ENCODE measurements around the gene FAM222B. TPM values are rescaled to one million over a fixed set of nuclear protein-coding genes. Genes with fewer than 3 reads are reported as not detected.

Gene FAM222B
- total RNA-seq, 1 experiment from 2014 or later, result 4.8 TPM

DNA sequence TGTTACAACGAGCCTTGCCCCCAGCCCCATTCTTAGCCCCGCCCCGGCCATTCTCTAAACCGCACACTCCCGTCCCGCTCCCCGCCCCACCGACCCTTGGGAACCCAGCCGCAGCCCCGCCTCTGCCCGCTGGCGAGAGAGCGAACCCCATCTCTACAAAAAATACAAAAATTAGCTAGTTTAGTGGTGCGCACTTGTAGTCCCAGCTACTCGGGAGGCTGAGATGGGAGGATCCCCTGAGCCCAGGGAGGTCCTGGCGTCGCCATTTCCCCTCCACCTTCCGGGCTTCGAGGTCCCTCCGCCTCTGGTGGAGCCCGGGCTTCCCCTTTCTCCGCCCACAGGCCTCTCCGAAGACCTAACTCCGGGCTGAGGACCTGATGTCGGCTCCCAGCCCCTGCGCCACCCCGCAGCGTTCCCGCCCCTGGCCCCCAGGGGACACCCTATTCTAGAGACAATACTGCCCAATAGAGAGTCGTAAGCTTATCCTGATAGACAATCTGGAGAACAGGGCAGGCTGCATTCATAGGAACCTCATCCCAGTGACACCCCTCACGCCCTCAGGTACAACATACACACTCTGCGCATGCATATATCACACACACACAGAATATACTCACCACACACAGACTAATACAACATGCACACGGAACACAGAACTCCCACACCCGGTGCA is 130.4 kb downstream of the FAM222B start:
- intact Hi-C loops (cut with micrococcal nuclease), result loop anchor here (10.0 kb wide), 1 partner anchor 67 kb away; the partner anchor contains the start of gene BLTP2
- DNase-seq (no peak), ATAC-seq (no peak)
- H3K79me2 ChIP-seq (ENCODE audit: low read length), result peaks cover 20% of the 10 kb centered on the region
- no peak overlapping the region for H3K4me3 ChIP-seq (ENCODE audit: low read length)
- POLR2A ChIA-PET (ENCODE audit: unreplicated experiment), result interaction anchor here (0.6 kb wide), 1 partner anchor 15 kb away, joined by 10 read pairs; no protein-coding TSS in a partner anchor
- no peak overlapping the region for H3K27ac ChIP-seq (ENCODE audit: low read length)
- no peak overlapping the region for H3K9ac ChIP-seq (ENCODE audit: low read length)
- BruUV-seq (replicated peaks), result no TSS peak
- peaks cover 10% of the 10 kb centered on the region; the same call in 1 of the 2 replicates for H3K36me3 ChIP-seq (ENCODE audit: low read depth, low read length)
- no peaks in the 10 kb centered on the region for H3K27me3 ChIP-seq (ENCODE audit: low read length)
- no peak for TF ChIP-seq CTCF (conservative IDR thresholded peaks at IDR 0.05; ENCODE audit: low read depth, low read length)
- TF ChIP-seq EZH2phosphoT487 (IDR thresholded peaks at IDR 0.05; ENCODE audit: borderline replicate concordance, low read length), result no peak
- no peak for TF ChIP-seq EZH2 (IDR thresholded peaks at IDR 0.05; ENCODE audit: low read length, unreplicated experiment)
- CTCF ChIA-PET, result no interaction called here
- H2AFZ ChIP-seq (ENCODE audit: low read length), result no peak overlapping the region
- H3F3A ChIP-seq (ENCODE audit: low read length, unreplicated experiment), result no peaks in the 10 kb centered on the region
- H3K9me3 ChIP-seq (ENCODE audit: low read length), result no peaks in the 10 kb centered on the region
- no peaks in the 10 kb centered on the region; the same call in 1 of the 2 replicates for H4K20me1 ChIP-seq (ENCODE audit: low read length)
- H3K9me2 ChIP-seq (replicated peaks; ENCODE audit: low read length), result no peaks in the 10 kb centered on the region
- H3K4me1 ChIP-seq (ENCODE audit: insufficient read depth, low read length), result peaks cover 10% of the 10 kb centered on the region; the same call in 1 of the 2 replicates
- no peak overlapping the region for H3K4me2 ChIP-seq (ENCODE audit: low read length)

GRCh38 chr17:28711723-28712031 is 130.9 kb downstream of the FAM222B start, which contains the start of gene PROCA1:
Gene PROCA1, minus strand, starts transcription at chr17:28711888. Its CDS starts 228 bp downstream, at chr17:28711660.
- Histone ChIP-seq H3K36me3 (ENCODE audit: low read depth, low read length) (peaks cover 10% of the 10 kb centered on the region; the same call in 1 of the 2 replicates), H3F3A (ENCODE audit: low read length, unreplicated experiment) (no peaks in the 10 kb centered on the region), H4K20me1 (ENCODE audit: low read length) (no peaks in the 10 kb centered on the region; the same call in 1 of the 2 replicates), H2AFZ (ENCODE audit: low read length) (peak within 1 kb of the TSS; percentile 85), H3K4me3 (ENCODE audit: low read length) (peak within 1 kb of the TSS; percentile 74), H3K27ac (ENCODE audit: low read length) (peak within 1 kb of the TSS; percentile 70), H3K9me2 (replicated peaks; ENCODE audit: low read length) (no peaks in the 10 kb centered on the region), H3K4me1 (ENCODE audit: insufficient read depth, low read length) (peaks cover 10% of the 10 kb centered on the region; the same call in 1 of the 2 replicates), H3K79me2 (ENCODE audit: low read length) (peaks cover 15% of the 10 kb centered on the region), H3K27me3 (ENCODE audit: low read length) (no peaks in the 10 kb centered on the region), H3K9me3 (ENCODE audit: low read length) (no peaks in the 10 kb centered on the region), H3K9ac (ENCODE audit: low read length) (peak within 1 kb of the TSS; percentile 81), H3K4me2 (ENCODE audit: low read length) (peak within 1 kb of the TSS; percentile 94)
- ATAC-seq (no peak), DNase-seq (no peak)
- TF ChIP-seq CTCF (conservative IDR thresholded peaks at IDR 0.05; ENCODE audit: low read depth, low read length), result no peak
- no peak for TF ChIP-seq EZH2phosphoT487 (IDR thresholded peaks at IDR 0.05; ENCODE audit: borderline replicate concordance, low read length)
- TF ChIP-seq EZH2 (IDR thresholded peaks at IDR 0.05; ENCODE audit: low read length, unreplicated experiment), result no peak
- BruUV-seq (replicated peaks), result no TSS peak
- POLR2A ChIA-PET (ENCODE audit: unreplicated experiment), result interaction anchor here (0.5 to 0.9 kb wide), 5 partner anchors 8 to 23 kb away, joined by 6 to 10 read pairs (median 9); partner anchors contain the start of gene RPL23A
- CTCF ChIA-PET, result interaction anchor here (1.0 kb wide), 1 partner anchor 67 kb away, joined by 8 read pairs; the partner anchor contains the start of gene BLTP2
- intact Hi-C loops (cut with micrococcal nuclease), result loop anchor here (10.0 kb wide), 1 partner anchor 67 kb away; the partner anchor contains the start of gene BLTP2

Data from PC-3 (cell line).